Muscle layer of colon (tissue), 2 donors: ENCODE data around the gene HNRNPM.

Source experiments
- H3K27ac ChIP-seq: one replicate; pipeline ENCODE4 v1.7.0; 2013; ENCODE audit warnings: low read depth, mild to moderate bottlenecking, low read length, moderate library complexity
- H3K27me3 ChIP-seq, 2 donors: one replicate each; pipeline ENCODE4 v1.7.0; 2013; ENCODE audit warnings: low read length in 2 of 2, mild to moderate bottlenecking in 2 of 2; ENCODE audit not compliant: insufficient read depth in 2 of 2, control insufficient read depth in 1 of 2
- H3K36me3 ChIP-seq: one replicate; pipeline ENCODE4 v1.7.0; 2013; ENCODE audit warnings: mild to moderate bottlenecking, low read length; ENCODE audit not compliant: insufficient read depth
- H3K4me1 ChIP-seq: one replicate; pipeline ENCODE4 v1.7.0; 2013; ENCODE audit warnings: mild to moderate bottlenecking, low read length; ENCODE audit not compliant: insufficient read depth
- H3K4me3 ChIP-seq, 2 donors: one replicate each; pipeline ENCODE4 v1.7.0; 2013; ENCODE audit warnings: low read length in 2 of 2, low read depth in 1 of 2, mild to moderate bottlenecking in 1 of 2, moderate library complexity in 1 of 2
- H3K9ac ChIP-seq: one replicate; pipeline ENCODE4 v1.7.0; 2013; ENCODE audit warnings: low read length
- H3K9me3 ChIP-seq: one replicate; pipeline ENCODE4 v1.7.0; 2013; ENCODE audit warnings: mild to moderate bottlenecking, low read length
- donor health status: abdominal sarcoma.
- donor health status: Adenocarcinoma of cecum.

HNRNPM gene

GRCh38 chr19:8490873-8491272 is 46.1 kb downstream of the HNRNPM start:
- H3K4me1 ChIP-seq, result no peaks in the 10 kb centered on the region
- H3K36me3 ChIP-seq, result peaks cover 40% of the 10 kb centered on the region
- no peak overlapping the region for H3K4me3 ChIP-seq
- H3K9ac ChIP-seq, result no peak overlapping the region
- no peaks in the 10 kb centered on the region for H3K27me3 ChIP-seq
- H3K9me3 ChIP-seq, result no peaks in the 10 kb centered on the region
- H3K27ac ChIP-seq, result no peak overlapping the region

- peaks cover 33% of the 10 kb centered on the region for H3K36me3 ChIP-seq
- H3K4me1 ChIP-seq, result no peaks in the 10 kb centered on the region
- H3K27me3 ChIP-seq, result no peaks in the 10 kb centered on the region
- H3K9ac ChIP-seq, result no peak overlapping the region
- H3K9me3 ChIP-seq, result no peaks in the 10 kb centered on the region
- no peak overlapping the region for H3K4me3 ChIP-seq
- H3K27ac ChIP-seq, result no peak overlapping the region
Measured at GRCh38 chr19:8491574-8491973, 46.8 kb downstream of the HNRNPM start.

- H3K4me3 ChIP-seq, result no peak overlapping the region
- H3K9ac ChIP-seq, result no peak overlapping the region
- no peaks in the 10 kb centered on the region for H3K27me3 ChIP-seq
- H3K9me3 ChIP-seq, result no peaks in the 10 kb centered on the region
- H3K36me3 ChIP-seq, result peaks cover 7% of the 10 kb centered on the region
- no peak overlapping the region for H3K27ac ChIP-seq
- no peaks in the 10 kb centered on the region for H3K4me1 ChIP-seq
Measured at GRCh38 chr19:8494158-8494557, 49.4 kb downstream of the HNRNPM start.

- no peaks in the 10 kb centered on the region for H3K4me1 ChIP-seq
- H3K36me3 ChIP-seq, result no peaks in the 10 kb centered on the region
- no peak overlapping the region for H3K9ac ChIP-seq
- no peaks in the 10 kb centered on the region for H3K9me3 ChIP-seq
- no peaks in the 10 kb centered on the region for H3K27me3 ChIP-seq
- no peak overlapping the region for H3K27ac ChIP-seq
- H3K4me3 ChIP-seq, result no peak overlapping the region
Measured at GRCh38 chr19:8498295-8498694, 53.5 kb downstream of the HNRNPM start.

GRCh38 chr19:8499048-8499833 is 54.5 kb downstream of the HNRNPM start:
- Histone ChIP-seq H3K4me1 (no peaks in the 10 kb centered on the region), H3K27ac (no peak overlapping the region), H3K9ac (no peak overlapping the region), H3K4me3 (no peak overlapping the region), H3K27me3 (no peaks in the 10 kb centered on the region), H3K36me3 (no peaks in the 10 kb centered on the region), H3K9me3 (no peaks in the 10 kb centered on the region)

- H3K9ac ChIP-seq, result no peak overlapping the region
- H3K4me3 ChIP-seq, result no peak overlapping the region
- no peaks in the 10 kb centered on the region for H3K27me3 ChIP-seq
- no peaks in the 10 kb centered on the region for H3K9me3 ChIP-seq
- H3K4me1 ChIP-seq, result no peaks in the 10 kb centered on the region
- H3K27ac ChIP-seq, result no peak overlapping the region
- H3K36me3 ChIP-seq, result no peaks in the 10 kb centered on the region
Measured at GRCh38 chr19:8500158-8500557, 55.4 kb downstream of the HNRNPM start.

GRCh38 chr19:8501516-8501915 is 56.7 kb downstream of the HNRNPM start:
- no peaks in the 10 kb centered on the region for H3K27me3 ChIP-seq
- no peaks in the 10 kb centered on the region for H3K9me3 ChIP-seq
- H3K4me3 ChIP-seq, result no peak overlapping the region
- H3K9ac ChIP-seq, result no peak overlapping the region
- H3K27ac ChIP-seq, result no peak overlapping the region
- no peaks in the 10 kb centered on the region for H3K36me3 ChIP-seq
- H3K4me1 ChIP-seq, result peaks cover 4% of the 10 kb centered on the region

- H3K27me3 ChIP-seq, result no peaks in the 10 kb centered on the region
- H3K4me1 ChIP-seq, result peaks cover 6% of the 10 kb centered on the region
- no peak overlapping the region for H3K4me3 ChIP-seq
- H3K27ac ChIP-seq, result no peak overlapping the region
- no peak overlapping the region for H3K9ac ChIP-seq
- no peaks in the 10 kb centered on the region for H3K9me3 ChIP-seq
- no peaks in the 10 kb centered on the region for H3K36me3 ChIP-seq
Measured at GRCh38 chr19:8501981-8502380, 57.2 kb downstream of the HNRNPM start.

- Histone ChIP-seq H3K4me1 (peaks cover 6% of the 10 kb centered on the region), H3K36me3 (no peaks in the 10 kb centered on the region), H3K9ac (no peak overlapping the region), H3K9me3 (no peaks in the 10 kb centered on the region), H3K4me3 (no peak overlapping the region), H3K27ac (no peak overlapping the region), H3K27me3 (no peaks in the 10 kb centered on the region)
Measured at GRCh38 chr19:8503510-8503909, 58.7 kb downstream of the HNRNPM start.

- H3K4me3 ChIP-seq, result no peak overlapping the region
- H3K4me1 ChIP-seq, result peaks cover 6% of the 10 kb centered on the region
- H3K9ac ChIP-seq, result no peak overlapping the region
- no peak overlapping the region for H3K27ac ChIP-seq
- no peaks in the 10 kb centered on the region for H3K27me3 ChIP-seq
- no peaks in the 10 kb centered on the region for H3K9me3 ChIP-seq
- H3K36me3 ChIP-seq, result no peaks in the 10 kb centered on the region
Measured at GRCh38 chr19:8504171-8504570, 59.4 kb downstream of the HNRNPM start.

GRCh38 chr19:8504919-8505318 is 60.1 kb downstream of the HNRNPM start:
- Histone ChIP-seq H3K36me3 (no peaks in the 10 kb centered on the region), H3K4me1 (peaks cover 6% of the 10 kb centered on the region), H3K27ac (no peak overlapping the region)

More at GRCh38 chr19:8504919-8505318, 60.1 kb downstream of the HNRNPM start:
- Histone ChIP-seq H3K27me3 (no peaks in the 10 kb centered on the region), H3K9me3 (no peaks in the 10 kb centered on the region), H3K9ac (no peak overlapping the region), H3K4me3 (no peak overlapping the region)
